Retina (tissue), 1 donor: ENCODE measurements around the gene TMEM9.
"Not testable (repeated sequence)": the region's sequence is repeated elsewhere in the genome, so short reads cannot be mapped to it uniquely, and the experiment has no call there.

Experiments used
- DNase-seq: peaks from one replicate; pipeline ENCODE4 v3.0.0-alpha.2; 2016

TMEM9 gene

DNA sequence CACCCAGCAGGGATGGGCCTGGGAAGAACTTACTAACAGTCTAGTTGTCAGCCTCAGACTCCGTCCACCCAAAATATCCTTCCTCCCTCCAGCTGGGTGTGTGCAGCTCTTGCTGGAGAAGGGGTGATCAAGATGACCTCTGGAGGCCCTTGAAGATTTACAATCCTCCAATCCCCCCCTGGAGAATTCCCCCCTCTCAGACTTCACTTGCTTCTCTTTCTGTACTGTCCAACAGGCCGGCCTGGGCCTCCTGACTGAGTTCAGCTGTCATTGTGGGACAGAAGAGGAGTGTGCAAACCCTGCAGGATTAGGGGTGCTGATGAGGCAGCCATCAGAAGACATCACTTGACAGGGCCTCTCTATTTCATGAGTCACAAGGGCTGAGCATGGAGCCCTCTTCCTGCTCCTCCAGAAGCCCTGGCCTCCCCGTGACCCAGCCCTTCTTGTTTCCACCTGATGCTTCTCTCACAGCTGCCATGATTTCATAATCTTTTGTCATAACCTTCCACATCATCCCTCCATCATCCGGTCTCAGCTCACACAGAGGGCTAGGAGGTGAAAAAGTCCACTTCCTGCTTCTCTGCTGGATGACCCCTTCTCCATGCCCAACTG lies 18.8 kb upstream of the TMEM9 start:
- DNase-seq = no peak

DNA sequence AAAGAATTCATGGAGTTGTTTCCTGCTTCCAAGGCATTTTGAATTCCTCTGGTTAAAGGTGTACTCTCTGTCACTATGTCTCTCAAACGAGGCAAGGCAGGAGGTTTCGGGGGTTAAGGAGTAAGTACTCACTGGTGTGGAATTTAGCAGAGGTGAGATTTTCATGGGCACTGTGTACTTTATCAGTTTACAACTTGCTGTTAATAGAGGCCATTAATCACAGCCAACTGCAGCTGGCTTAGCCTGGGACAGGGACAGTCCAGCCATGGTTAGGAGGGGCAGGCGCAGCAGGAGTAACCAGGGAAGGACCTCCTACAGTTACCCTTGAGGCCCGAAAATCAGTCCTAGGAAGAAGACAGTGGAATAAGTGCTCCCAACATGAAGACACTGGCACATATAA lies 18.1 kb upstream of the TMEM9 start:
- no peak for DNase-seq

DNA sequence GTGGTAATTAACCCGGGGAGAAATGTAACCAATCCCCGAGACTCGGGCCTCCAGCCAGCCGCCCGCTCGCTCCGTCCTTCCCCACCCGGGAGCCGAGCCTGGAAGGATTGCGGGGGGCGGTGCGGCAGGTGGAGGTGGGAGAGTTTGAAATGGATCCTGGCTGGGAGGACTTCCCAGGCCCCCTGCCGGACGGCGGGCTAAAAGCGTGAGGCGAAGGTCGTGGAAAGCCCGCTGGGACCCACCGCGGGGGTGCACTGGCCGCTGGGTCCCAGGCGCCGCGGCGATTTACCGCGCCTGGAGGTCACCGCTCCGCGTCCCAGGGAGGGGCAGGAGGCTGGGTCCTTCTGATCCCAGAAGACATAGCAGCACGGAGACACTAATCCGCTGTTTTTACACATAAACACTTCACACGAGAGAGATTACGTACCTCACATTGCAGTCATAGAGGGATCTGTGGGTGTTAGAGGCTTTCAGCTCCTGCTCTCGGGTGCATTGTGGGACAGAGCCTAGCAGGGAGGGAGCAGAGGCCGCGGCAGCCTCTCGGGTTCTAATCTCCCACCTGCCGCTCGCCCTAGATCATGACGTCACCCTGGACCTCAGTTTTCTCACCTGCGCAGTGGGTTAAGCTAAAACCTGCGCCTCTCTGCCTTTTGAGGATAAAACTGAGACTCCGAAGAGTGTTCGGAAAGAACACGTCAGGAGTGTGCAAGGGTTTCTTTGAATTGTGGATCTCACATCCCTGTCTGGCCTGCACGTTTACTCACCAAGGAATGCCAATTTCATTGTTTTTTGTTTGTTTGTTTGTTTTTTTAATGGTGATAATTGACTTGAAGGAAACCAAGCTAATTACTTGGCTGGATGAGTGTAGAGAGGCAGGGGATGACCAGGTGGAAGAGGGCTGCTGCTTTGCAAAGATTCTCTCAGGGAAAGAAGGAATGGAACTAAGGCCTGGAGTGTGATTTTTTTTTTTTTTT lies 17.1 kb upstream of the TMEM9 start:
- peak; percentile 93 for DNase-seq

DNA sequence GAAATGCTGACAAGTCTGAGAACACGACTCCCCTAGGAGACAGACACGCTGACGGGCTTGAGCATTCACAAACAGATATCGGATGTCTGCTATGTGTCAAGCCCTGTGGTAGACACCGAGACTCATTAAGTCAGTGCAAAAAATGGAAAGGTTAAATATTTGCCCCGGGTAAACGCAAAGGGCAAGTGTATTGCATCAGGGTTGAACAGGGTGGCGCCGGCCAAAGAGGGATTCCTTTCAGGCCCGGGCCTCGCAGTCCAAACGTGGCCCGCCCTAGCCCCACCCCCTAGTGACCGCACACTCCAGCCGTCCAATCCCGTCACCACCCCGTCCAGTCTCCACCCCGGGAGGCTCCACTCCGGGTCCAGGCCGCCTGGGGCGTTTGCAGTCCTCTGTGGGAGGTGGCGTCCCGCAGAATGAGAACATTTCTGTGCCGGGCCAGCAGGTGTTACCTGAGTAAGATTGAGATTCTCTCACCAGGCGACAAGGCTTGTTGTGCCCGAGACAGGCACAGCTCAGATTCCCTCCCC lies 16.3 kb upstream of the TMEM9 start:
- no peak for DNase-seq

DNA sequence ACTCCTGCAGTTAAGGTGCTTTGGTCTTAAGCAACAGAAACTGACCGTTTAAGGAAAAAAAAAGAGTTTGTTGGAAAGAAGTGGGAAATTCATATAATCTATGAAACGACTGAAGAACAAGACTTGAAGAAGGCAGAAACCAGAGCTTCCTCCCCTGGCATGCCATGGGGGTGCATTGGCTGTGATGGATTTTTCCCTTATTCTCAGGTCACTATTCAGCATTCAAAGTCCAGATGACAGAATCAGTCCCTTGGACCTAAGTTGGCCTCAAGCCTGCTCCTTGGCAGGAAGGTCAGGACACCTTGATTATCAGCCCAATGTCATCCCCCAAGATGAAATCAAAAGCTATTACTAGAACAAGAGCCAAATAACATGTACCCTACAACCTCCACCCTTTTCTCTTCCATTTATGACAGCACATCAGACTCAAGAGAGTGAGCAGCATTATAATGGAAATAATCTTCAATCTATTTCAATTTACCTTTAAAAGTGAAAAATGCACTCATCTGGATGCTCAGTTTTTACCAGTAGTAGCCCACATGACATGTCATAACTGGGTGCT lies 15.8 kb upstream of the TMEM9 start:
- DNase-seq = peak; percentile 9

DNA sequence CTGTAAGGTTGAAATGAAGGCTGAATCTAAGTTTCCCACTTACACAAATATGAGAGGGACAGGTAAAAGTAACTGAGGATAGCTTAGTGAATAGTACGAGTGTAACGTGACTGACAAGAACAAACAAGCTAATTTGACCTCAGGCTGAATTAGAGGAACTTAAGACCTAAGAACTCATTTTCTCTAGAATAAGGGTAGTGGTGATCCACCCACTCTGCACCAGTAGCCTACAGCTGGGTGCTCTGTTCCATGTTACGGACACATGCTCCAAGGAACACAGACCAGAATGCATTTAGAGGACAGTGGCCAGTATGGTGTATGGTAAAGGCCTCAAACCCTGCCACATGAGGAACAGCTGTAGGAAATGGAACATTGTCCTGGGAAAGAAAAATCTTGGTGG lies 14.9 kb upstream of the TMEM9 start:
- DNase-seq = no peak

DNA sequence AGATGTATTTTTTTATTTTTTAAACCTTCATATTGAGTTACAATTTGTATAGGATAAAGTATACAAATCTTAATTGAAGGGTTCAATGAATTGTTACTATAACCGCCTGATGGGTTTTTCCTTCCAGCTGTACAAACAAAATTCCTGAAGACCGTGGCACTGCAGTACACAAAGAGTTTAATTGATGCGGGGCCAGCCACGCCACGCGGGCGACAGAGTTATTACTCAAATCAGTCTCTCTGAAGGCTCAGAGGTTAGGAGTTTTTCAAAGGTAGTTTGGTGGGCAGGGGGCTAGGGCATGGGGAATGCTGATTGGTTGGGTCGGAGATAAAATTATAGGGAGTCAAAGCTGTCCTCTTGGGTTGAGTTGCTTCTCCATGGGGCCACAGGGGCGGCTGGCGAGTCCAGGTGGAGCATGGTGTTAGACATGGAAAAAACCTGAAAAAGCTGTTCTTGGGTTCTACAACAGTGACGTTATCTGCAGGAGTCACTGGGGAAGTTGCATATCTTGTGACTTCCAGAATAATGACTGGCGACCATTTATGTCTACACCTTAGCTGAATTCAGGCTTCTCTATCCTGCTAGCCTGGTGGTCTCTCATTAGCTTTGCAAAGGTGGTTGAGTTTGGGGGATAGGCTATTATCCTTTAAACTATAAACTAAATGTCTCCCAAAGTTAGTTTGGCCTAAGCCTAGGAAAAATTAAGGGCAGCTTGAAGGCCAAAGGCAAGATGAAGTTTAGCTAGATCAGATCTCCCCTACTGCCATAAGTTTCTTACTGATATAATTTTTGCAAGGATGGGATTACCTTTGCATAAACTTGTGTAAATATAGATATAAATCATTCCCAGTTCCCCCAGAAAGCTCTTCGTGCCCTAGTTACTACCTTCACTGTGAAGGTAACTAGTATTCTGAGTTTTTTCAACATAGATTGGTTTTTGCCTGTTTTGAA lies 13.0 kb upstream of the TMEM9 start:
- no peak for DNase-seq

DNA sequence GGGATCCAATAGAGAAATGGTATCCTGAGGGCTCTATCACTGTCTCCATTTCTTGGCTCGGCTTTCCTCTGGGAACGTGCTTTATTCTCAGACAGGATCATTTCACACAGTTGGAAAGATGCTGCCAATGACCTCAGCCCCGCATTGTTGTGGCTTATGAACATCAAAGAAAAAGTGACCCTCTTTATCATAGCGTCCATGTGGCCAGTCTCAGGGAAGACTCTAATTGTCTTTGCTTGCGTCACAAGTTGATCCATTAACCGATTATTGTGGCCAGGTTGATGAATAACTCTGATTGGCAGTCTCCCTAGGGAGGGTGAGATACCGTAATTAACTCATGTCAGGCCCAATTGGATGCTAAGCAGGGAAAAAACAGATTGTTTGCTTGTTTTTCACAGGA lies 10.4 kb upstream of the TMEM9 start:
- peak; percentile 20 for DNase-seq

DNA sequence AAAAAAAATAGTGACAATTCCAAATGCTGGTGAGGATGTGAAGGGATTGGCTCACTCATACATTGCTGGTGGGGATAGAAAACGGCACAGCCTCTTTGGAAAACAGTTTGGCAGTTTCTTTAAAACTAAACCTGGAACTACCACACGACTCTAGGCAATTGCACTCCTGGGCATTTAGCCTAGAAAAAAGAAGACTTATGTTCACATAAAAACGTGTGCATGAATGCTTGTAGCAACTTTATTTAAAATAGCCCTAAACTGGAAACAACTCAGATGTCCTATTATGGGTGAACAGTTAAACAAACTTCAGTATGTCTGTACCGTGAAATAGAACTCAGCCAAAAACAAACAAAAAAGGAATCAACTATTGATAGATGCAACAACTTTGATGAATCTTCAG lies 9.4 kb upstream of the TMEM9 start:
- DNase-seq = no peak

DNA sequence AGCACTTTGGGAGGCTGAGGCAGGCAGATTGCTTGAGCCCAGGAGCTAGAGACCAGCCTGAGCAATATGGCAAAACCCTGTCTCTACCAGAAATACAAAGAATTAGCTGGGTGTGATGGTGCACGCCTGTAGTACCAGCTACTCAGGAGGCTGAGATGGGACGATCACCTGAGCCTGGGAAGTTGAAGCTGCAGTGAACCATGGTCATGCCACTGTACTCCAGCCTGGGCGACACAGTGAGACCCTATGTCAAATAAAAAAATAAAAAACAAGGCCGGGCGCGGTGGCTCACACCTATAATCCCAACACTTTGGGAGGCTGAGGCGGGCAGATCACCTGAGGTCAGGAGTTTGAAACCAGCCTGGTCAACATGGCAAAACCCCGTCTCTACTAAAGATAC lies 8.8 kb upstream of the TMEM9 start:
- DNase-seq = not testable (repeated sequence)

DNA sequence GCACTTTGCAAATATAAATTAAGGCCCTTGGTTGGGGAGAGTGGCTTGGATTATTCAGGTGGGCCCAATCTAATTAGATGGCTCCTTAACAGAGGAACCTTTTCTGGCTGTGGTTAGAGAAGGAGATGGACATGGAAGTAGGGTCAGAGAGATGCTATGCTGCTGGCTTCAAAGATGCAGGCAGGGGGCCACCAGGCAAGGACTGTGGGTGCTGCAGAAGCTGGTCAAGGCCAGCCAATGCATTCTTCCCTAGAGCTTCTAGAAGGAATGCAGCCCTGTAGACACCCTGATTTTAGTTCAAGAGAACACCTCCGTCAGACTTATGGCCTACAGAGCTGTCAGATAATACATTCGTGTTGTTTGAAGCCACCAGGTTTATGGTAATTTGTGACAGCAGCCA lies 3.7 kb upstream of the TMEM9 start:
- no peak for DNase-seq

DNA sequence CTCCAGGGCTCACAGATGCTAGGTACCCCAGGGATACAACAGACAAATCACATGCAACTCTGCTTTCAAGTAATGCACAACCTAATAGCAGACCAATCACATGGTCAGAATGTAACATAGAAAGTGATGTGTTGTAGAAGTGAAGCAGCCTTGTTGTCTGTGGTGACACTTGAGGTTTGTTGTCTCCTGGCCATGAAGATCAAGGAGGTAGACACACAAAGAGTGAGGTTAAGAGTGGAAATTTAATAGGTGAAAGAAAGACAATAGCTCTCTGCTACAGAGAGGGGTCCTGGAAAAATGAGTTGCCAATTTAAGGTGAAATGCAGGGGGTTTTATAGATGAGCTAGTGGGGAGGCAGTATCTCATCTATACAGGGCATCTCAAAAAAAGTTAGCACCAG lies 2.5 kb upstream of the TMEM9 start:
- no peak for DNase-seq

DNA sequence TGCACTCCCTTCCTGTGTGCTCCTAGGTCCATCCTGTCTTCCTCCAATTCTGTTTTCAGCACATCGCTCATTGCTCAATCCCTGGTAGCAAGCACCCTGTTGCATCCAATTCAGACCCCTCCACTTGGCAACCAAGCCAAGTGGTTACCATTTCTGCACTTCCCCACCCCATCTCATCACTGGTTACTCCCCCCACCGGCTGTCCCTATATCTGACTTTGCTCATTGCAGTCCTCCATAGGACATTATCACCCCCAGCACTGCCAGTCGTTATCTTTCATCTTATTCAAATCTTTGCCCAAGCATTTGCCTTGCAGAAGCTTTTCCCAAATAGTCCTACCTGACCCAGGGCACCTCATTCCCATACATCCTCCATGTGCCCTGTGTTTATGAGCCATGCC lies 2.1 kb upstream of the TMEM9 start:
- DNase-seq = no peak

DNA sequence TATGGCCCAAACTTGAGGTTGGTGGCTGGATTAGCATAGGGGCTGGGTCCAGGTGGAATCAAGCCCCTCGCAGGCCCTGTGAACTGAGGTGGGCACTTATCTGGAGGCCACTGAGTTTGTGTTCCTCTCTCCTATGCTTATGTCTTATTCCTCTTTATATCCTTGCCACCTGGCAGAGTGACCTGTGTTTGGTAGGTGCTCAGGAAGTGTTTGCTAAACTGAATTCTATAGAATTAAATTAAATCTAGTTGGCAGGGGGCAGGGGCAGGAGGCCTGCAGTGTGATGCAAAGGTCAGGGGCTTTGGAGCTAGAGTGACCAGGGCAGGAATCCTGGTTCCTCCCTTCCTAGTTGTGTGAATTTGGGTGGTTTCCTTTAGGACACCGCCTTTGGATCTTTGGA lies 1.1 kb upstream of the TMEM9 start:
- DNase-seq = no peak

DNA sequence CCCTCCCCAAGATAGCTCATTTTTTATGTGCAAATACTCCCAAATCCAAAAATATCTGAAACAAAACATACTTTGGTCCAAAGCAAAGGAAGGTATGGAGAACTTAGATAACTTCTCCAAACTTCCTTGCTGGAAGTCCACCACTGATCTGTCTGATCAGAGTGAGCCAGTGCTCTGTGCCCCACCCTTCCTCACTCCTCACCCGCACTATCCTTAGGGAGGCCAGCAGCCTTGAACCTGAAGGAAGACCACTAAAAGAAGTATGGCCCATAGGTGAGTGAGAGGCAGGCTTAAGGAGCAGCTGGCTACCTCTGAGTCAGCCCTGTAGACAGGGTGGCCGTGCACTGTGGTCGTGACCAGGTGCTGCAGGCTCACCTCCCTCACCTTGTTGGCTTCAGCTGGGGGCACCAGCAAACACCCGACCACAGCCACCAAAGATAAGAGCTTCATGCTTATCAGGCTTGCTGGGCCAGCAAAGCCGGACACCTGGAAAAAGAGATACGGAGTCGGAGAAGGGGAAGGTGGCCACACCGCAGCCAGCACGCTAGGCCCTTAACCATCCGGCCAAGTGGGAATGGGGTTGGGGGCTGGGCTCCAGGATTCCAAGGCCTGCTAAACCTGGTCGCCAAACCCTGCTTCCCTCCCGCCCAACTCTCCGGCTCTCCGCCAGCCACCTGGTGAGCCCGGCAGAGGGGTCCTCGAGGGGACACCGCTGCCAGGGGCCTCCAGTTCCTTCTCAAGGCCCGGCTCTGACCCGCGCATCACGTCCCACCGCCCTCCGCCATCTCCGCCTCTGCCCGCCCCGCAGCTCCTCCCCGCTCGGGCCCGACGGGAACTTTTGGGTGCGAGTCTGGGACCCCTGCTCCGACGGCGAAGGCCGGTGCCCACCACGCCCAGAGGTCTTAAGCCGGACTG lies 543 bp downstream of the TMEM9 start:
- peak; percentile 85 for DNase-seq

DNA sequence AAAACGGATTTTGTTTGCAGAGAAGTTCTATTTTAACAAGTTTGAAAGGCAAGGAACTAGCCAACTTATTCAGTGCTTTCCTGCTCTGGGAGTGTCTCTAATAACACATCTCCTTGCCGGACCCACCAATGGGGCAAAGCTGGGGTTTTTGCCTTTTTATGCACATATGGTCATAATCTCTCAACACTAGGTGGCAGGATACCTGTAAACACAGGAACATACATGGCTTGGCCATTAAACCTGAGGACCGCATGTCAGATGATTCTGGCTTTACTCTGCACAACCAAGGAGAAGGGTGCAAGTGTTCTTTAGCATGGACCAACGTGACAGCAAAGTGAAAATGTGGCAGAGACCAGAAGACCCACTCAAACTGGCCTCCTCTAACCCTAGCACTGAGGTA lies 4.9 kb downstream of the TMEM9 start:
- DNase-seq = no peak

DNA sequence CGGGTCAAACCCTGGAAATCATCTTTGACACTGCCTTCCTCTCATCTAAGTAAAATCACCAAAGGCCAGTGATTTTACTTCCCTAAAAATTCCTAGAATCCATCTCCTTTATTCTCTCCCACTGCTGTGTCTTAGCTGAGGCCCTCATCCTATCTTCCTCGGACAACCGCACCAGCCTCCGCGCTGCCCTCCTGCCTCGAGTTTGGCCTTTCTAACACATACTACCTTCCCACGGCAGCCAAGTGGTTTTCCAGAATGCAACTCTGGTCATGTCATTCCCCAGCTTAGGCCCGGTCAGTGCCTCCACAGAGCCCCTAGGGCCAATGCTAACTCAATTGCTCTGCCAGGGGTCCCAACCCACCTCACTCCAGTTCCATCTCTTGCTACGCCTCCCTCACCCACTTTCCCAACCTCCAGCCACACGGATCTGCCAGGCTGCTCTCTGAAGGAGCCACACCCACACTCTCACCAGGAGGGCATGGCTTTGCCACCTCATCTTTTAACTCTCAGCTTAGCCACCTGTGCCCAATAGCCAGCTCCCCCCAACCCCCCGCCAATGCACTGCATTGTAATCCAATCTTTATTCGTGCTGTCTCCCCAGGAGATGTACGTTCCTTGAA lies 6.8 kb downstream of the TMEM9 start:
- DNase-seq = no peak

DNA sequence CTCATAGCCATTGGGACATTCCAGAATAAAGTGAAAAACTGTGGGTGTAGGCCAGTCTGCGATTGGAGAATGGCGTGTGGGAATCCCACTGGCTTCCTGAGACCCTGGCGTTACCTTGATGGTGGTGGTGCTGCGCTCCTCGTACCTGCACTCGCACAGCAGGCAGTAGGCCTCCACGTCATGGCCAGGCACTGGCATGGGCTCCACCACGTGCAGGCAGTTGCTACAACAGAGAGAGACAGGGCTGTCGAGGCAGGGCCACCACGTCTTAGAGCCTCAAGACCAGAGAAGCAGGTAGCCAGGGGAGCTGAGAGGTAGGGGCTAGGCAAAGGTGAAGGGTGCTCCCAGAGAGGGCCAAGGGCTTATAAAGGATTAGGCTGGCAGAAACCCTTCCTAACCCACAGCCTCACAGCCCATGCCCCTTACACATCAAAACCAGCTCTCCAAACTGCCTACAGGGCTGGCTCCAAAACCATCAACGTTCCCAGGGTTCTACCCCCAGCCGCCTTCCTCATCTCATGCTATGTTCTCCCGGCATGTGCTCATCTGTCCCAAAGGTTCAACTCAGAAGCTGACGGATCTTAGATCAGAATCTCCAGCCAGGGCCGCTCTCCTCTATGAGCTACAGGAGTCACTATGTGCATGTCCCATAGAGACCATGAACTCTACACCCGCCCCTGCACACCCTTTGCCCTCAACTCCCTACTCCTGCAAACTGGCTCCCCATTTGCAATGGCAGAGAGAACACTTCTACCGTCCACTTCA lies 7.5 kb downstream of the TMEM9 start:
- no peak for DNase-seq

DNA sequence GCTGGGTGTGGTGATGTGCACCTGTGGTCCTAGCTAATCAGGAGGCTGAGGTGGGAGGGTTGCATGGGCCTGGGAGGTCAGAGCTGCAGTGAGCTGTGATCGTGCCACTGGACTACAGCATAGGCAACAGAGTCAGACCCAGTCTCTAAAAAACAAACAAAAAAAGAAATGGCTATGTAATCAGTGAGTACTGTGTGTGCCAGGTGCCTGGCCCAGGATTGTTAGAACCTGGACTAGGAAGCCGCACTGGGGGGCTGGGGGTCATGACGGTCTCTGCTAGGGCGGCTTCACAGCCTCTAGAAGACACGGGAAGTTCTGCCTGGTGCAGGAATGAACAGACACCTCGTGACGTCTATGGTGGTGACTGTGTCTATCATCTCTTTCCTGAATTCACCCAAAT lies 8.5 kb downstream of the TMEM9 start:
- no peak for DNase-seq

DNA sequence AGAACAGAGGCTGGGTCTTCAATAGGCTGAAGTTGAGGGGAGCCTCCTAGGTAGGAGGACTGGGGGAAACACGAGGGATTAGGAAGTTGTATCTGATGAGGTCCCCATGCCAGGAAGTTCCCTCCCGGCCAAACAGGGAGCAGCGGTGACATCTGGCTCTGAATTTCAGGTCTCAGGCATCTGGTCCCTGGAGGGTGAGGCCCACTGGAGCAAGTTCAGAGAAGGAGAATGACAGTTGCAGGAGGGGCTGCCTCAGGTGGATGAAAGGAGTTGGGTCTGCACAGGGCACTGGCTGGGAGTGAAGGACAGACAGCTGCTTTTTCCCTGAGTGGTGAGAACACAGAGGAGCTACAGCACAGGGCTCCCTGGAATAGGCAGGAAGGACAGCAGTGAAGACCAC lies 9.1 kb downstream of the TMEM9 start:
- no peak for DNase-seq
